Suprapubic skin (tissue), 4 donors: ENCODE measurements around the gene ATP9B.

Experiments used
- EP300 ChIP-seq: sonication (generic); formaldehyde crosslinking; IDR thresholded peaks from one replicate; pipeline ENCODE4 v1.6.1; 2017; ENCODE audit warnings: antibody characterized with exemption
- POLR2A ChIP-seq, 2 donors: fragments of 450-650 bp; IDR thresholded peaks; one replicate each; pipeline ENCODE4 v1.6.1; 2017; ENCODE audit warnings: antibody characterized with exemption in 2 of 2, mild to moderate bottlenecking in 2 of 2, moderate library complexity in 2 of 2
- POLR2AphosphoS5 ChIP-seq, 3 donors: sonication (generic); formaldehyde crosslinking; IDR thresholded peaks; one replicate each; pipeline ENCODE4 v1.6.1; 2017; ENCODE audit warnings: antibody characterized with exemption in 3 of 3
- TF ChIP-seq, protein P1 (sequence below), 2 donors: fragments of 200-600 bp in 1 of 2; fragments of 450-650 bp in 1 of 2; sonication (generic) in 1 of 2; IDR thresholded peaks; one replicate each; pipeline ENCODE4 v1.5.1; 2016 to 2019; ENCODE audit warnings: antibody characterized with exemption in 2 of 2, mild to moderate bottlenecking in 1 of 2, moderate library complexity in 1 of 2

GRCh38 chr18:79413426-79413825, 344.2 kb downstream of the ATP9B start:
- TF ChIP-seq POLR2A (IDR thresholded peaks at IDR 0.05) = no peak
- TF ChIP-seq, protein P1, sequence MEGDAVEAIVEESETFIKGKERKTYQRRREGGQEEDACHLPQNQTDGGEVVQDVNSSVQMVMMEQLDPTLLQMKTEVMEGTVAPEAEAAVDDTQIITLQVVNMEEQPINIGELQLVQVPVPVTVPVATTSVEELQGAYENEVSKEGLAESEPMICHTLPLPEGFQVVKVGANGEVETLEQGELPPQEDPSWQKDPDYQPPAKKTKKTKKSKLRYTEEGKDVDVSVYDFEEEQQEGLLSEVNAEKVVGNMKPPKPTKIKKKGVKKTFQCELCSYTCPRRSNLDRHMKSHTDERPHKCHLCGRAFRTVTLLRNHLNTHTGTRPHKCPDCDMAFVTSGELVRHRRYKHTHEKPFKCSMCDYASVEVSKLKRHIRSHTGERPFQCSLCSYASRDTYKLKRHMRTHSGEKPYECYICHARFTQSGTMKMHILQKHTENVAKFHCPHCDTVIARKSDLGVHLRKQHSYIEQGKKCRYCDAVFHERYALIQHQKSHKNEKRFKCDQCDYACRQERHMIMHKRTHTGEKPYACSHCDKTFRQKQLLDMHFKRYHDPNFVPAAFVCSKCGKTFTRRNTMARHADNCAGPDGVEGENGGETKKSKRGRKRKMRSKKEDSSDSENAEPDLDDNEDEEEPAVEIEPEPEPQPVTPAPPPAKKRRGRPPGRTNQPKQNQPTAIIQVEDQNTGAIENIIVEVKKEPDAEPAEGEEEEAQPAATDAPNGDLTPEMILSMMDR (IDR thresholded peaks at IDR 0.05) = no peak
- TF ChIP-seq EP300 = no peak
- TF ChIP-seq POLR2AphosphoS5 (IDR thresholded peaks at IDR 0.05) = no peak
